Adrenal gland (tissue), 12 donors: ENCODE results near the gene JAZF1. TPM values are rescaled to one million over a fixed set of nuclear protein-coding genes. Genes with fewer than 3 reads are reported as not detected.

Source experiments
- DNase-seq, 7 donors: peaks; one replicate each; pipeline ENCODE4 v3.0.0-alpha.2; 2019 to 2020
- H3K27ac ChIP-seq, 5 donors: fragments of 200-600 bp; sonication (generic) in 4 of 5; 1 replicate in 3 of 5; 2 replicates in 2 of 5; pipeline versions ENCODE4 v1.5.1 to v1.8.0; 2016 to 2020; ENCODE audit warnings: mild to moderate bottlenecking in 1 of 5
- H3K27me3 ChIP-seq: fragments of 200-600 bp; 2 replicates; pipeline ENCODE4 v1.8.0; 2021
- H3K36me3 ChIP-seq, 2 donors: fragments of 200-600 bp; replicated peaks in 1 of 2; 1 replicate in 1 of 2; 2 replicates in 1 of 2; pipeline versions ENCODE4 v1.5.1 to v1.8.0; 2018 to 2022
- H3K4me1 ChIP-seq, 2 donors: fragments of 200-600 bp; replicated peaks in 1 of 2; 1 replicate in 1 of 2; 2 replicates in 1 of 2; pipeline versions ENCODE4 v1.5.1 to v1.8.0; 2018 to 2021
- H3K4me3 ChIP-seq, 4 donors: fragments of 200-600 bp; sonication (generic) in 3 of 4; one replicate each; pipeline ENCODE4 v1.5.1; 2016 to 2018
- H3K9me3 ChIP-seq, 3 donors: fragments of 200-600 bp; sonication (generic) in 1 of 3; replicated peaks in 1 of 3; 1 replicate in 2 of 3; 2 replicates in 1 of 3; pipeline versions ENCODE4 v1.5.1 to v1.8.0; 2016 to 2021
- POLR2A ChIP-seq, 2 donors: fragments of 450-650 bp; IDR thresholded peaks; one replicate each; pipeline ENCODE4 v1.6.1; 2017; ENCODE audit warnings: antibody characterized with exemption in 2 of 2, mild to moderate bottlenecking in 2 of 2, moderate library complexity in 1 of 2
- WGBS, 4 donors: extraction: QIAGEN DNeasy Blood & Tissue Kit in 2 of 4; methylation state at CpG; one replicate each; pipeline versions ENCODE4 v1.1.5 to v1.1.7; 2013 to 2017; 5-methylcytosine and 5-hydroxymethylcytosine counted together
- intact Hi-C, 2 donors: fragments of 100-400 bp; cut with DNase I; formaldehyde crosslinking; loops; one replicate each; pipeline versions ENCODE4 v1.14.1 to v1.15.0; 2022 to 2023
- polyA plus RNA-seq, 3 donors: library from polyadenylated mRNA; stranded (reverse); fragments of 200-250 nt in 2 of 3; fragments of 350-450 nt in 1 of 3; fragmentation: Illumina TruSeq in 1 of 3; extraction: RNeasy Lipid Tissue Mini Kit (QIAGEN cat#74804) in 1 of 3; gene quantifications; one replicate each; pipeline ENCODE4 v1.2.3, GENCODE V29; 2013 to 2014
- small RNA-seq, 2 donors: library from RNA; depleted of rRNA; stranded (forward); fragments of <200 nt; gene quantifications; one replicate each; pipeline ENCODE3, GENCODE V24; 2016
- total RNA-seq, 9 donors: library from RNA; depleted of rRNA in 4 of 9; stranded (reverse); fragments of >200 nt in 4 of 9; fragments of 120-200 nt in 1 of 9; fragmentation: NEBNext Ultra II Directional in 1 of 9; extraction: Animal tissue kit (Norgen Biotek cat#: 25700) in 1 of 9; gene quantifications; one replicate each; pipeline versions ENCODE4 v1.1.0 to v1.2.4, GENCODE V29; 2013 to 2023
- TF ChIP-seq, protein P1 (sequence below), 6 experiments: fragments of 450-650 bp in 4 of 6; fragments of 200-600 bp in 2 of 6; sonication (generic) in 1 of 6; IDR thresholded peaks; 1 replicate in 5 of 6; 2 replicates in 1 of 6; pipeline versions ENCODE4 v1.5.1 to v1.8.0; 2016 to 2021; ENCODE audit warnings: antibody characterized with exemption in 6 of 6, mild to moderate bottlenecking in 2 of 6, moderate library complexity in 1 of 6
- donor health status: healthy with polysubstance abuse.
- donor health status: Bipolar disorder and iron deficiency.
- donor health status: DM: yes; HTN: yes; CAD: no.
- donor health status: DM: no; HTN: no; CAD: no.
- donor health status: DM: no; HTN: no; CAD: no.
- donor health status: DM: yes; HTN: yes; CAD: no.

JAZF1 gene
- total and polyA plus RNA-seq, 12 donors: 18.5 to 192 (median 96.3) TPM

DNA sequence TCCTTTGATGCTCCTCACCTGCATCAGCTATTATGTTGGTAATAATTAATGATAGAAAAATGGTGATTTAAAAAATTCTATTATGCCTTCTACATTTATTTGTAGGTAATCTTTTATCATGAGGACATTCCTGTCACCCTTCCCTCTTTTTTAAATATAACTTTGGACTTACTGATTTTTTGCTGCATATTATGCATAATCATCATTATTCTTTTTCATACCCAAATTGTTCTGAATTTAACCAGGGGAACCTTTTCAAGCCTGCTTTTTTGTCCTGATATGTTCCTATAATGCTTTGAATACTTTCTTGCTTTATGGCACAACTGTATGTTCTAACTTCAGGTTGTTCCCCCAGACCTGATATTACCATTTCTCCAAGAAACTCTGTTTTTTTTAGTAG lies 392.2 kb downstream of the JAZF1 start:
- DNase-seq: no peak
- H3K9me3 ChIP-seq: no peaks in the 10 kb centered on the region
- intact Hi-C loops: no loop called here
- TF ChIP-seq, protein P1, sequence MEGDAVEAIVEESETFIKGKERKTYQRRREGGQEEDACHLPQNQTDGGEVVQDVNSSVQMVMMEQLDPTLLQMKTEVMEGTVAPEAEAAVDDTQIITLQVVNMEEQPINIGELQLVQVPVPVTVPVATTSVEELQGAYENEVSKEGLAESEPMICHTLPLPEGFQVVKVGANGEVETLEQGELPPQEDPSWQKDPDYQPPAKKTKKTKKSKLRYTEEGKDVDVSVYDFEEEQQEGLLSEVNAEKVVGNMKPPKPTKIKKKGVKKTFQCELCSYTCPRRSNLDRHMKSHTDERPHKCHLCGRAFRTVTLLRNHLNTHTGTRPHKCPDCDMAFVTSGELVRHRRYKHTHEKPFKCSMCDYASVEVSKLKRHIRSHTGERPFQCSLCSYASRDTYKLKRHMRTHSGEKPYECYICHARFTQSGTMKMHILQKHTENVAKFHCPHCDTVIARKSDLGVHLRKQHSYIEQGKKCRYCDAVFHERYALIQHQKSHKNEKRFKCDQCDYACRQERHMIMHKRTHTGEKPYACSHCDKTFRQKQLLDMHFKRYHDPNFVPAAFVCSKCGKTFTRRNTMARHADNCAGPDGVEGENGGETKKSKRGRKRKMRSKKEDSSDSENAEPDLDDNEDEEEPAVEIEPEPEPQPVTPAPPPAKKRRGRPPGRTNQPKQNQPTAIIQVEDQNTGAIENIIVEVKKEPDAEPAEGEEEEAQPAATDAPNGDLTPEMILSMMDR (IDR thresholded peaks at IDR 0.05): no peak
- no peak for TF ChIP-seq POLR2A (IDR thresholded peaks at IDR 0.05)
- H3K4me1 ChIP-seq: peaks cover 10 to 22% of the 10 kb centered on the region in 2 donors
- no peak overlapping the region for H3K27ac ChIP-seq
- H3K27me3 ChIP-seq: no peaks in the 10 kb centered on the region
- H3K36me3 ChIP-seq: peaks cover 0 to 45% of the 10 kb centered on the region in 2 donors
- H3K4me3 ChIP-seq: no peak overlapping the region

DNA sequence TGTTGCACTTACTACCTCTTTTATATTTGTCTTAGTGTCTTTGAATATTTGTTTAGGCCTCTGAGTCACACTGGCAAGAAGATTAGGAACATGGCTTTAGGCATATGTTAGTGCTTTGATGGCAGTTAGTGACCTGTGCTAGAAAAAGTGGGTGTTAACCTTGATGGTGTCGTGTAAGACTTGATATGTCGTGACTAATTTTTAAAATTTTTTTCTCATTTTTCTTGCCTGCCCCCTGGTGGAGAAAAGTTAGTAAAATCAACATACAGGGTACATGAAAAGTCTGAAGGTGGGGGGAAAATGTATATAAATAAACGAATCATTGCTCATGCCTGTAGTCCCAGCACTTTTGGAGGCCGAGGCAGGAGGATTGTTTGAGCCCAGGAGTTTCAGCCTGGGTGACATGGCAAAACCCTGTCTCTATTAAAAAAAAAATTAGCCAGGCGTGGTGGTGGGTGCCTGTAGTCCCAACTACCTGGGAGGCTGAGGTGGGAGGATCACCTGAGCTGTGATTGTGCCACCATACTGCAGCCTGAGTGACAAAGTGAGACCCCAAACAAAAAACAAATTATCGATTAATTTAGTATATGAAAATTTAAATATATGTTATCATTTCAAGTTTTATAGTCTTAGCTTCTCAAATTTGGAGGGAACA lies 396.1 kb downstream of the JAZF1 start:
- Histone ChIP-seq H3K27ac (peak overlapping the region in 2 of 5 donors; percentile 31 to 78), H3K36me3 (peaks cover 0 to 29% of the 10 kb centered on the region in 2 donors), H3K4me3 (no peak overlapping the region), H3K9me3 (no peaks in the 10 kb centered on the region), H3K27me3 (no peaks in the 10 kb centered on the region), H3K4me1 (peaks cover 11 to 32% of the 10 kb centered on the region in 2 donors)
- intact Hi-C loops: no loop called here
- peak in 1 of 7 donors; percentile 22 for DNase-seq
- 53 to 59% (median 55%) methylated on average over 6 of the region's 6 CpGs for WGBS, 4 donors
- TF ChIP-seq, protein P1 (IDR thresholded peaks at IDR 0.05): peak; percentile 31 to 62 (median 51)
- no peak for TF ChIP-seq POLR2A (IDR thresholded peaks at IDR 0.05)

DNA sequence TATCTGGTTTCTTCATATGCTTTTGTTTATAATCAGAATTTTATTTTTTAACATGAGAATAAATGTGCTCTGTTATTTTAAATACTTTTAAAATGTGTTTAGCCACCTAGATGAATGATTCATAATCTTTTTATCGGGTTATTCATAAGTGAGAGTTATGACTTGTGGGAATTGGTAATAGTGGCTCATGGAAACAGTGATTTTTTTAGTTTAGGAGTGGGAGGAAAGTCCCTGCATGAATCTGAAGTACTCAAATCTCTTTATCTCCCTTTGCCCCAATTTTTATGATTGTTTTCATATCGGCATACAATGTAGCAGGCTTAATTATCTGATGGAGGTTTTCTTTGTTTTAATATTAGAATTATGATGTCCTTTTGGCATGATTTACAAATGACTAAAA lies 397.7 kb downstream of the JAZF1 start:
- H3K36me3 ChIP-seq: peaks cover 0 to 15% of the 10 kb centered on the region in 2 donors
- intact Hi-C loops: no loop called here
- no peaks in the 10 kb centered on the region for H3K9me3 ChIP-seq
- TF ChIP-seq POLR2A (IDR thresholded peaks at IDR 0.05): no peak
- TF ChIP-seq, protein P1 (IDR thresholded peaks at IDR 0.05): no peak
- H3K4me3 ChIP-seq: peak overlapping the region in 1 of 4 donors; percentile 11
- 36 to 40% (median 37%) methylated on average over 2 of the region's 2 CpGs for WGBS, 4 donors
- H3K27me3 ChIP-seq: no peaks in the 10 kb centered on the region
- peak overlapping the region in 3 of 5 donors; percentile 5 to 78 (median 31) for H3K27ac ChIP-seq
- H3K4me1 ChIP-seq: peaks cover 11 to 35% of the 10 kb centered on the region in 2 donors
- no peak for DNase-seq

DNA sequence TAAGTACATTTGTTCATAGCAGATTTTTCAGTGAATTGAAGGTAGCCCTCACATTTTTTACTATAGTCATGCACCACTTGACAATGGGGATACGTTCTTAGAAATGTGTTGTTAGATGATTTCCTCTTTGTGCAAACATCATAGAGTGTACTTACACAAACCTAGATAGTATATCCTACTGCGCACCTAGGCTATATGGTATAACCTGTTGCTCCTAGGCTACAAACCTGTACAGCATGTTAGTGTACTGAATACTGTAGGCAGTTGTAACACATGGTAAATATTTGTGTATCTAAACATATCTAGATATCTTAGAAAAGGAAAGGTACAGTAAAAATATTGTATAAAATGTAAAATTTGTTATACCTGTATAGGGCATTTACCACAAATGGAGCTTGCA lies 399.4 kb downstream of the JAZF1 start:
- H3K4me1 ChIP-seq: peaks cover 11 to 46% of the 10 kb centered on the region in 2 donors
- no peaks in the 10 kb centered on the region for H3K27me3 ChIP-seq
- H3K9me3 ChIP-seq: no peaks in the 10 kb centered on the region
- intact Hi-C loops: no loop called here
- H3K4me3 ChIP-seq: no peak overlapping the region
- no peak for TF ChIP-seq POLR2A (IDR thresholded peaks at IDR 0.05)
- TF ChIP-seq, protein P1 (IDR thresholded peaks at IDR 0.05): no peak
- no peak overlapping the region for H3K27ac ChIP-seq
- no peak for DNase-seq
- WGBS, 4 donors: 95 to 100% (median 96%) methylated on average over 2 of the region's 2 CpGs
- H3K36me3 ChIP-seq: peaks cover 0 to 11% of the 10 kb centered on the region in 2 donors

Small RNA genes lying within 50 kb of the gene (small RNA-seq; reads per million reads assigned to genes)
- gene RNU6-979P: 0 reads per million in 2 donors

Other genes starting within 250 kb of the JAZF1 start
- gene CREB5, start 231.7 kb upstream of the JAZF1 start, total RNA-seq: 1 to 10 TPM in 5 of 9 donors, under 1 TPM in 4; 0.69 to 3.5 (median 1.3) TPM
- 1 to 10 TPM; 1.1 to 5.4 (median 1.2) TPM for gene CREB5, start 231.7 kb upstream of the JAZF1 start, polyA plus RNA-seq